ENCODE data around the gene DTNA. TPM values are rescaled to one million over a fixed set of nuclear protein-coding genes. Genes with fewer than 3 reads are reported as not detected.

Gene DTNA
- total RNA-seq, 1 donor from 2014 or later: 13.3 TPM

- no peaks in the 10 kb centered on the region for H3K27me3 Mint-ChIP-seq (ENCODE audit: low read depth)
- peaks cover 3% of the 10 kb centered on the region for H3K36me3 Mint-ChIP-seq (ENCODE audit: low read depth)
- H3K27ac Mint-ChIP-seq (ENCODE audit: unreplicated experiment): no peak overlapping the region
- H3K4me3 Mint-ChIP-seq: no peak overlapping the region
- TF ChIP-seq CTCF (conservative IDR thresholded peaks at IDR 0.05): no peak
- no peak for DNase-seq (ENCODE audit: low read depth, low spot score)
- H3K9me3 Mint-ChIP-seq: no peaks in the 10 kb centered on the region
- H3K4me1 Mint-ChIP-seq: no peaks in the 10 kb centered on the region
Observed at GRCh38 chr18:34828093-34828492, 118.0 kb downstream of the DTNA start.

GRCh38 chr18:34834897-34835296, 124.8 kb downstream of the DTNA start:
- H3K4me1 Mint-ChIP-seq: peaks cover 7% of the 10 kb centered on the region
- DNase-seq (ENCODE audit: low read depth, low spot score): no peak
- no peak overlapping the region for H3K27ac Mint-ChIP-seq (ENCODE audit: unreplicated experiment)
- peaks cover 9% of the 10 kb centered on the region for H3K9me3 Mint-ChIP-seq
- no peak overlapping the region for H3K4me3 Mint-ChIP-seq
- no peak for TF ChIP-seq CTCF (conservative IDR thresholded peaks at IDR 0.05)
- H3K36me3 Mint-ChIP-seq (ENCODE audit: low read depth): no peaks in the 10 kb centered on the region
- no peaks in the 10 kb centered on the region for H3K27me3 Mint-ChIP-seq (ENCODE audit: low read depth)

- Mint-ChIP-seq H3K4me1 (peaks cover 7% of the 10 kb centered on the region), H3K9me3 (peaks cover 9% of the 10 kb centered on the region), H3K27ac (ENCODE audit: unreplicated experiment) (peak overlapping the region; percentile 8), H3K36me3 (ENCODE audit: low read depth) (no peaks in the 10 kb centered on the region), H3K4me3 (no peak overlapping the region), H3K27me3 (ENCODE audit: low read depth) (no peaks in the 10 kb centered on the region)
- TF ChIP-seq CTCF (conservative IDR thresholded peaks at IDR 0.05): no peak
- no peak for DNase-seq (ENCODE audit: low read depth, low spot score)
Observed at GRCh38 chr18:34835466-34835865, 125.4 kb downstream of the DTNA start.

GRCh38 chr18:34837769-34838272, 127.7 kb downstream of the DTNA start:
- Mint-ChIP-seq H3K27ac (ENCODE audit: unreplicated experiment) (no peak overlapping the region), H3K4me3 (no peak overlapping the region), H3K36me3 (ENCODE audit: low read depth) (no peaks in the 10 kb centered on the region), H3K9me3 (peaks cover 11% of the 10 kb centered on the region), H3K4me1 (peaks cover 7% of the 10 kb centered on the region), H3K27me3 (ENCODE audit: low read depth) (no peaks in the 10 kb centered on the region)
- DNase-seq (ENCODE audit: low read depth, low spot score): no peak
- no peak for TF ChIP-seq CTCF (conservative IDR thresholded peaks at IDR 0.05)

- DNase-seq (ENCODE audit: low read depth, low spot score): no peak
- Mint-ChIP-seq H3K27ac (ENCODE audit: unreplicated experiment) (no peak overlapping the region), H3K27me3 (ENCODE audit: low read depth) (no peaks in the 10 kb centered on the region), H3K36me3 (ENCODE audit: low read depth) (no peaks in the 10 kb centered on the region), H3K4me1 (peaks cover 7% of the 10 kb centered on the region), H3K9me3 (peaks cover 11% of the 10 kb centered on the region), H3K4me3 (no peak overlapping the region)
- no peak for TF ChIP-seq CTCF (conservative IDR thresholded peaks at IDR 0.05)
Observed at GRCh38 chr18:34838669-34839068, 128.6 kb downstream of the DTNA start.
